Adrenal gland (tissue), 12 donors: Measurements from ENCODE around the gene ZSCAN10. TPM values are rescaled to one million over a fixed set of nuclear protein-coding genes. Genes with fewer than 3 reads are reported as not detected.

Experiments used
- DNase-seq, 7 donors: peaks; one replicate each; pipeline ENCODE4 v3.0.0-alpha.2; 2019 to 2020
- H3K27ac ChIP-seq, 5 donors: fragments of 200-600 bp; sonication (generic) in 4 of 5; 1 replicate in 3 of 5; 2 replicates in 2 of 5; pipeline versions ENCODE4 v1.5.1 to v1.8.0; 2016 to 2020; ENCODE audit warnings: mild to moderate bottlenecking in 1 of 5
- H3K27me3 ChIP-seq: fragments of 200-600 bp; 2 replicates; pipeline ENCODE4 v1.8.0; 2021
- H3K36me3 ChIP-seq, 2 donors: fragments of 200-600 bp; replicated peaks in 1 of 2; 1 replicate in 1 of 2; 2 replicates in 1 of 2; pipeline versions ENCODE4 v1.5.1 to v1.8.0; 2018 to 2022
- H3K4me1 ChIP-seq, 2 donors: fragments of 200-600 bp; replicated peaks in 1 of 2; 1 replicate in 1 of 2; 2 replicates in 1 of 2; pipeline versions ENCODE4 v1.5.1 to v1.8.0; 2018 to 2021
- H3K4me3 ChIP-seq, 4 donors: fragments of 200-600 bp; sonication (generic) in 3 of 4; one replicate each; pipeline ENCODE4 v1.5.1; 2016 to 2018
- H3K9me3 ChIP-seq, 3 donors: fragments of 200-600 bp; sonication (generic) in 1 of 3; replicated peaks in 1 of 3; 1 replicate in 2 of 3; 2 replicates in 1 of 3; pipeline versions ENCODE4 v1.5.1 to v1.8.0; 2016 to 2021
- CTCF ChIP-seq, 6 experiments: fragments of 450-650 bp in 4 of 6; fragments of 200-600 bp in 2 of 6; sonication (generic) in 1 of 6; IDR thresholded peaks; 1 replicate in 5 of 6; 2 replicates in 1 of 6; pipeline versions ENCODE4 v1.5.1 to v1.8.0; 2016 to 2021; ENCODE audit warnings: antibody characterized with exemption in 6 of 6, mild to moderate bottlenecking in 2 of 6, moderate library complexity in 1 of 6
- POLR2A ChIP-seq, 2 donors: fragments of 450-650 bp; IDR thresholded peaks; one replicate each; pipeline ENCODE4 v1.6.1; 2017; ENCODE audit warnings: antibody characterized with exemption in 2 of 2, mild to moderate bottlenecking in 2 of 2, moderate library complexity in 1 of 2
- WGBS, 4 donors: extraction: QIAGEN DNeasy Blood & Tissue Kit in 2 of 4; methylation state at CpG; one replicate each; pipeline versions ENCODE4 v1.1.5 to v1.1.7; 2013 to 2017; 5-methylcytosine and 5-hydroxymethylcytosine counted together
- intact Hi-C, 2 donors: fragments of 100-400 bp; cut with DNase I; formaldehyde crosslinking; loops; one replicate each; pipeline versions ENCODE4 v1.14.1 to v1.15.0; 2022 to 2023
- polyA plus RNA-seq, 3 donors: library from polyadenylated mRNA; stranded (reverse); fragments of 200-250 nt in 2 of 3; fragments of 350-450 nt in 1 of 3; fragmentation: Illumina TruSeq in 1 of 3; extraction: RNeasy Lipid Tissue Mini Kit (QIAGEN cat#74804) in 1 of 3; gene quantifications; one replicate each; pipeline ENCODE4 v1.2.3, GENCODE V29; 2013 to 2014
- total RNA-seq, 9 donors: library from RNA; depleted of rRNA in 4 of 9; stranded (reverse); fragments of >200 nt in 4 of 9; fragments of 120-200 nt in 1 of 9; fragmentation: NEBNext Ultra II Directional in 1 of 9; extraction: Animal tissue kit (Norgen Biotek cat#: 25700) in 1 of 9; gene quantifications; one replicate each; pipeline versions ENCODE4 v1.1.0 to v1.2.4, GENCODE V29; 2013 to 2023
- donor health status: healthy with polysubstance abuse.
- donor health status: Bipolar disorder and iron deficiency.
- donor health status: DM: yes; HTN: yes; CAD: no.
- donor health status: DM: no; HTN: no; CAD: no.
- donor health status: DM: no; HTN: no; CAD: no.
- donor health status: DM: yes; HTN: yes; CAD: no.

The ZSCAN10 gene
- total and polyA plus RNA-seq, 12 donors: 0.11 to 0.50 (median 0.14) TPM; not detected in 8

GRCh38 chr16:3060339-3061127, 38.6 kb downstream of the ZSCAN10 start:
- Histone ChIP-seq H3K4me3 (no peak overlapping the region), H3K36me3 (no peaks in the 10 kb centered on the region), H3K9me3 (no peaks in the 10 kb centered on the region), H3K27ac (peak overlapping the region in 1 of 5 donors; percentile 88), H3K27me3 (no peaks in the 10 kb centered on the region), H3K4me1 (peaks cover 9 to 26% of the 10 kb centered on the region in 2 donors)
- TF ChIP-seq POLR2A (IDR thresholded peaks at IDR 0.05): no peak
- TF ChIP-seq CTCF (IDR thresholded peaks at IDR 0.05): no peak
- WGBS, 4 donors: 84 to 91% (median 89%) methylated on average over 12 to 14 of the region's 14 CpGs
- intact Hi-C loops: no loop called here
- no peak for DNase-seq

DNA sequence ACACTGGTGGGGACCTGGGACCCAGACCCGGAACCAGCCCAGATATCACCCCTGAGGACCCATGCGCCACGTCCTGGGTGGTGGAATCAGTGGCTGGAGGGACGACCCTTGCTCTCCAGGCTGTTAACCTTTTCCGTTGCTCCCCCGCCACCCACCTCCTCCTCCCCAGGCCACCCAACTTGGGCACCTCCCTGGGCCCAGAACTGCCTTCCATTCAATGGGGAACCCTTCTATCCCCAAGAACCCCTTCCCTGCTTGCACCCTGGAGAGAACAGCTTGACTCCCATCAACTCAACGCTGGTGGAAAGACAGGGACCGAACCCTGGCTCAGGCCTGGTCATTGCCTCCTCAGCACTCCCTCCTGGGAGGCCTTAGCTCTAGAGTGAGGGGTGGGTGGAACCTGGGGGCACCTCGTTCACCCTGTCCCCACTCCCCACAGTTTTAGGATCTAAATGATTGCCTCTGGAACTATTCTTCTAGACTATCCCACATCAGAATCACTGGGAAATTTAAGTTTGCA, 39.3 kb downstream of the ZSCAN10 start:
- Histone ChIP-seq H3K4me3 (peak overlapping the region in 1 of 4 donors; percentile 85), H3K27ac (peak overlapping the region in 4 of 5 donors; percentile 30 to 88 (median 66)), H3K9me3 (no peaks in the 10 kb centered on the region), H3K27me3 (no peaks in the 10 kb centered on the region), H3K4me1 (peaks cover 9 to 19% of the 10 kb centered on the region in 2 donors), H3K36me3 (no peaks in the 10 kb centered on the region)
- 65 to 70% (median 66%) methylated on average over 5 to 9 of the region's 9 CpGs for WGBS, 4 donors
- TF ChIP-seq POLR2A (IDR thresholded peaks at IDR 0.05) (no peak), CTCF (IDR thresholded peaks at IDR 0.05) (no peak)
- no peak for DNase-seq
- intact Hi-C loops: loop anchor here (5.0 to 10.0 kb wide), 3 partner anchors 65 to 115 kb away; no protein-coding TSS in a partner anchor

GRCh38 chr16:3059041-3059722, 39.9 kb downstream of the ZSCAN10 start:
- TF ChIP-seq POLR2A (IDR thresholded peaks at IDR 0.05) (peak in 1 of 2 donors; percentile 52), CTCF (IDR thresholded peaks at IDR 0.05) (peak; percentile 33 to 97 (median 82))
- no peaks in the 10 kb centered on the region for H3K9me3 ChIP-seq
- peak; percentile 89 to 96 (median 93) for DNase-seq
- peaks cover 9 to 17% of the 10 kb centered on the region in 2 donors for H3K4me1 ChIP-seq
- H3K27ac ChIP-seq: peak overlapping the region in 4 of 5 donors; percentile 30 to 88 (median 66)
- H3K36me3 ChIP-seq: no peaks in the 10 kb centered on the region
- WGBS, 4 donors: 0 to 1% (median 1%) methylated on average over 28 to 66 of the region's 67 CpGs; no CpG with 5 or more reads in 1 of the 4 donors
- H3K4me3 ChIP-seq: peak overlapping the region in 3 of 4 donors; percentile 22 to 85 (median 78)
- intact Hi-C loops: loop anchor here (5.0 to 10.0 kb wide), 3 partner anchors 66 to 116 kb away; no protein-coding TSS in a partner anchor
- no peaks in the 10 kb centered on the region for H3K27me3 ChIP-seq
